ENCODE data around the gene ANO10.

GRCh38 chr3:43445820-43446219, 176.0 kb downstream of the ANO10 start:
- TF ChIP-seq YY1 (IDR thresholded peaks at IDR 0.05; ENCODE audit: insufficient read depth, insufficient read length) = no peak
- no peak for TF ChIP-seq SUZ12 (IDR thresholded peaks at IDR 0.05; ENCODE audit: extremely low read depth, insufficient read depth, insufficient read length)

All from NT2/D1 (cell line).